H9 (cell line): Measurements from ENCODE around the gene HTT-AS. TPM values are rescaled to one million over a fixed set of nuclear protein-coding genes. Genes with fewer than 3 reads are reported as not detected.

ENCODE experiments used
- DNase-seq: peaks from one replicate; pipeline ENCODE4 v3.0.0-alpha.2; 2017
- H2AFZ ChIP-seq: one replicate; pipeline ENCODE4 v1.6.1; 2013; ENCODE audit warnings: mild to moderate bottlenecking, low read length, control low read depth, moderate library complexity
- H2AK5ac ChIP-seq: 2 replicates; pipeline ENCODE4 v1.6.1; 2013; ENCODE audit warnings: low read length, control low read depth, mixed read lengths; ENCODE audit not compliant: insufficient read length
- H2BK120ac ChIP-seq: one replicate; pipeline ENCODE4 v1.6.1; 2013; ENCODE audit warnings: low read depth, mild to moderate bottlenecking, low read length, control low read depth, inconsistent platforms; ENCODE audit not compliant: poor library complexity, severe bottlenecking
- H2BK12ac ChIP-seq: 2 replicates; pipeline ENCODE4 v1.6.1; 2013; ENCODE audit warnings: low read length, control low read depth, mixed read lengths, low read depth; ENCODE audit not compliant: insufficient read length
- H2BK15ac ChIP-seq: 2 replicates; pipeline ENCODE4 v1.6.1; 2013; ENCODE audit warnings: low read depth, low read length, control low read depth
- H2BK20ac ChIP-seq: one replicate; pipeline ENCODE4 v1.6.1; 2013; ENCODE audit warnings: low read depth, mild to moderate bottlenecking, low read length, control low read depth, inconsistent platforms; ENCODE audit not compliant: poor library complexity, severe bottlenecking
- H2BK5ac ChIP-seq: 2 replicates; pipeline ENCODE4 v1.6.1; 2013; ENCODE audit warnings: low read length, control low read depth, mixed read lengths; ENCODE audit not compliant: insufficient read length
- H3K14ac ChIP-seq: 2 replicates; pipeline ENCODE4 v1.6.1; 2013; ENCODE audit warnings: low read length, control low read depth; ENCODE audit not compliant: insufficient read depth
- H3K18ac ChIP-seq: 2 replicates; pipeline ENCODE4 v1.6.1; 2013; ENCODE audit warnings: low read depth, mild to moderate bottlenecking, mixed read lengths, low read length, control low read depth; ENCODE audit not compliant: insufficient read length
- H3K23ac ChIP-seq: 2 replicates; pipeline ENCODE4 v1.6.1; 2013; ENCODE audit warnings: low read length, control low read depth, mixed read lengths, low read depth; ENCODE audit not compliant: insufficient read length
- H3K23me2 ChIP-seq: 2 replicates; pipeline ENCODE4 v1.6.1; 2013; ENCODE audit warnings: low read depth, mild to moderate bottlenecking, mixed read lengths, low read length, control low read depth; ENCODE audit not compliant: insufficient read length, poor library complexity, severe bottlenecking
- H3K27ac ChIP-seq: 2 replicates; pipeline ENCODE4 v1.5.1; 2013; ENCODE audit warnings: low read length, control low read depth, mixed read lengths, low read depth; ENCODE audit not compliant: insufficient read length
- H3K27me3 ChIP-seq: 2 replicates; pipeline ENCODE4 v1.6.1; 2013; ENCODE audit warnings: low read length, control low read depth, inconsistent platforms; ENCODE audit not compliant: insufficient read depth
- H3K4ac ChIP-seq: 2 replicates; pipeline ENCODE4 v1.6.1; 2013; ENCODE audit warnings: low read depth, mild to moderate bottlenecking, control low read depth, inconsistent platforms, low read length, moderate library complexity
- H3K4me1 ChIP-seq: 2 replicates; pipeline ENCODE4 v1.6.1; 2013; ENCODE audit warnings: low read length, control low read depth, inconsistent platforms; ENCODE audit not compliant: insufficient read depth
- H3K4me2 ChIP-seq: 2 replicates; pipeline ENCODE4 v1.6.1; 2013; ENCODE audit warnings: low read length, control low read depth, mixed read lengths; ENCODE audit not compliant: insufficient read length, insufficient read depth
- H3K56ac ChIP-seq: 2 replicates; pipeline ENCODE4 v1.6.1; 2013; ENCODE audit warnings: low read depth, mild to moderate bottlenecking, mixed read lengths, low read length, control low read depth; ENCODE audit not compliant: insufficient read length
- H3K79me1 ChIP-seq: 2 replicates; pipeline ENCODE4 v1.6.1; 2013; ENCODE audit warnings: low read depth, mild to moderate bottlenecking, moderate library complexity, low read length, control low read depth, inconsistent platforms; ENCODE audit not compliant: insufficient read depth, poor library complexity, severe bottlenecking
- H3K79me2 ChIP-seq: 2 replicates; pipeline ENCODE4 v1.6.1; 2013; ENCODE audit warnings: low read length, control low read depth, inconsistent platforms; ENCODE audit not compliant: insufficient read depth
- H3K9ac ChIP-seq: 2 replicates; pipeline ENCODE4 v1.6.1; 2013; ENCODE audit warnings: low read length, control low read depth, mixed read lengths; ENCODE audit not compliant: insufficient read length; ENCODE audit errors: extremely low read depth
- H3K9me3 ChIP-seq: one replicate; pipeline ENCODE4 v1.6.1; 2013; ENCODE audit warnings: low read depth, low read length, inconsistent platforms; ENCODE audit not compliant: control insufficient read depth
- H3T11ph ChIP-seq: one replicate; pipeline ENCODE4 v1.6.1; 2013; ENCODE audit warnings: mild to moderate bottlenecking, low read length, control low read depth, inconsistent platforms
- H4K20me1 ChIP-seq: one replicate; pipeline ENCODE4 v1.6.1; 2013; ENCODE audit not compliant: control insufficient read depth, insufficient read length, insufficient read depth
- H4K5ac ChIP-seq: 2 replicates; pipeline ENCODE4 v1.6.1; 2013; ENCODE audit warnings: low read depth, mild to moderate bottlenecking, mixed read lengths, low read length, control low read depth; ENCODE audit not compliant: insufficient read length
- H4K8ac ChIP-seq: replicated peaks from 2 replicates; pipeline ENCODE4 v1.6.1; 2013; ENCODE audit warnings: low read length, control low read depth, mixed read lengths, low read depth; ENCODE audit not compliant: insufficient read length
- H4K91ac ChIP-seq: 2 replicates; pipeline ENCODE4 v1.6.1; 2013; ENCODE audit warnings: low read depth, mild to moderate bottlenecking, moderate library complexity, mixed read lengths, low read length, control low read depth; ENCODE audit not compliant: insufficient read length
- H3K27ac Mint-ChIP-seq, 3 experiments: 2 replicates in 2 of 3; 3 replicates in 1 of 3; pipeline ENCODE4 v1.8.0; 2020 to 2021; ENCODE audit warnings: mixed read lengths in 3 of 3, mild to moderate bottlenecking in 1 of 3, moderate library complexity in 1 of 3
- H3K27me3 Mint-ChIP-seq: 2 replicates; pipeline ENCODE4 v1.8.0; 2021; ENCODE audit warnings: low read depth, mild to moderate bottlenecking, moderate library complexity, mixed read lengths
- H3K36me3 Mint-ChIP-seq, 3 experiments: 2 replicates in 2 of 3; 3 replicates in 1 of 3; pipeline ENCODE4 v1.8.0; 2020 to 2021; ENCODE audit warnings: low read depth in 3 of 3, mixed read lengths in 3 of 3; ENCODE audit not compliant: insufficient read depth in 1 of 3
- H3K4me1 Mint-ChIP-seq, 2 experiments: 2 replicates each; pipeline ENCODE4 v1.8.0; 2020; ENCODE audit warnings: mixed read lengths in 2 of 2
- H3K4me3 Mint-ChIP-seq, 2 experiments: 2 replicates in 1 of 2; 3 replicates in 1 of 2; pipeline ENCODE4 v1.8.0; 2020 to 2021; ENCODE audit warnings: mild to moderate bottlenecking in 2 of 2, mixed read lengths in 2 of 2, moderate library complexity in 1 of 2
- H3K9me3 Mint-ChIP-seq, 2 experiments: 2 replicates in 1 of 2; 3 replicates in 1 of 2; pipeline ENCODE4 v1.8.0; 2020; ENCODE audit warnings: mild to moderate bottlenecking in 2 of 2, mixed read lengths in 2 of 2, moderate library complexity in 1 of 2
- WGBS: extraction: QIAGEN DNeasy Blood & Tissue Kit; methylation state at CpG from one replicate; pipeline ENCODE4 v1.1.7; 2013; ENCODE audit warnings: missing lambda C conversion rate, low lambda C conversion rate, mixed read lengths; ENCODE audit not compliant: insufficient read length; ENCODE audit errors: extremely low coverage; 5-methylcytosine and 5-hydroxymethylcytosine counted together
- total RNA-seq: library from RNA; stranded (reverse); gene quantifications from 2 replicates; pipeline ENCODE4 v1.2.1, GENCODE V29; 2021
- TF ChIP-seq, protein P1 (sequence below): fragments of 200-600 bp; sonication (generic); conservative IDR thresholded peaks from 3 replicates; pipeline ENCODE4 v1.8.0; 2021; ENCODE audit warnings: antibody characterized with exemption, mild to moderate bottlenecking

Gene HTT-AS
- total RNA-seq, 1 experiment from 2014 or later: not detected

DNA sequence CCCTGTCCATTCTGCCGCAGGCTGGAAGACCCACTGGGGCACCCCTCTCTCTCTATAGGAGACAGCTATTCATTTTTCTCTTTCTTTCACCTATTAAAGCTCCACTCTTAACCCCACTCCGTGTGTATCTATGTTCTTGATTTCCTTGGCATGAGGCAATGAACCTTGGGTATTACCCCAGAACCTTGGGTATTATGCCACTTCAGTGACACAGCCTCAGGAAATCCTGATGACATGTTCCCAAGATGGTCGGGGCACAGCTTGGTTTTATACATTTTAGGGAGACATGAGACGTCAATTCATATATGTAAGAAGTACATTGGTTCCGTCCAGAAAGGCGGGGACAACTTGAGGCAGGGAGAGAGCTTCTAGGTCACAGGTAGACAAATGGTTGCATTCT is 13.4 kb downstream of the HTT-AS start:
- TF ChIP-seq, protein P1, sequence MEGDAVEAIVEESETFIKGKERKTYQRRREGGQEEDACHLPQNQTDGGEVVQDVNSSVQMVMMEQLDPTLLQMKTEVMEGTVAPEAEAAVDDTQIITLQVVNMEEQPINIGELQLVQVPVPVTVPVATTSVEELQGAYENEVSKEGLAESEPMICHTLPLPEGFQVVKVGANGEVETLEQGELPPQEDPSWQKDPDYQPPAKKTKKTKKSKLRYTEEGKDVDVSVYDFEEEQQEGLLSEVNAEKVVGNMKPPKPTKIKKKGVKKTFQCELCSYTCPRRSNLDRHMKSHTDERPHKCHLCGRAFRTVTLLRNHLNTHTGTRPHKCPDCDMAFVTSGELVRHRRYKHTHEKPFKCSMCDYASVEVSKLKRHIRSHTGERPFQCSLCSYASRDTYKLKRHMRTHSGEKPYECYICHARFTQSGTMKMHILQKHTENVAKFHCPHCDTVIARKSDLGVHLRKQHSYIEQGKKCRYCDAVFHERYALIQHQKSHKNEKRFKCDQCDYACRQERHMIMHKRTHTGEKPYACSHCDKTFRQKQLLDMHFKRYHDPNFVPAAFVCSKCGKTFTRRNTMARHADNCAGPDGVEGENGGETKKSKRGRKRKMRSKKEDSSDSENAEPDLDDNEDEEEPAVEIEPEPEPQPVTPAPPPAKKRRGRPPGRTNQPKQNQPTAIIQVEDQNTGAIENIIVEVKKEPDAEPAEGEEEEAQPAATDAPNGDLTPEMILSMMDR: no peak
- Histone ChIP-seq H3K18ac (no peak overlapping the region), H3K9me3 (peaks cover 4% of the 10 kb centered on the region), H3K23ac (no peak overlapping the region), H2AFZ (no peak overlapping the region), H3K79me2 (no peaks in the 10 kb centered on the region), H3K56ac (no peak overlapping the region), H2BK20ac (no peak overlapping the region), H3K4me2 (no peak overlapping the region), H2BK15ac (no peak overlapping the region), H3K4ac (no peak overlapping the region), H3K4me1 (no peaks in the 10 kb centered on the region), H3K14ac (no peak overlapping the region), H3K23me2 (no peaks in the 10 kb centered on the region), H2AK5ac (no peak overlapping the region), H2BK5ac (no peak overlapping the region), H2BK120ac (no peak overlapping the region), H3K79me1 (no peaks in the 10 kb centered on the region), H3T11ph (no peak overlapping the region), H4K8ac (no peak overlapping the region), H4K20me1 (no peaks in the 10 kb centered on the region), H4K5ac (no peak overlapping the region), H3K9ac (no peak overlapping the region), H2BK12ac (no peak overlapping the region), H3K27ac (no peak overlapping the region), H3K27me3 (no peaks in the 10 kb centered on the region; the same call in 1 of the 2 replicates), H4K91ac (no peak overlapping the region)
- H3K27ac Mint-ChIP-seq: no peak overlapping the region
- H3K4me3 Mint-ChIP-seq: no peak overlapping the region
- H3K36me3 Mint-ChIP-seq: peaks cover 0 to 8% (median 0%) of the 10 kb centered on the region in 3 experiments; a peak in 3 of 7 replicates
- DNase-seq: no peak
- peaks cover 7% of the 10 kb centered on the region for H3K27me3 Mint-ChIP-seq
- no CpG with 5 or more reads among the region's 6 CpGs for WGBS
- H3K9me3 Mint-ChIP-seq: peaks cover 14 to 23% of the 10 kb centered on the region in 2 experiments
- H3K4me1 Mint-ChIP-seq: peaks cover 2 to 4% of the 10 kb centered on the region in 2 experiments; a peak in 2 of 4 replicates
